Right atrium auricular region (tissue), 2 donors: ENCODE data around the gene UQCRHL. TPM values are rescaled to one million over a fixed set of nuclear protein-coding genes. Genes with fewer than 3 reads are reported as not detected.
A peak's percentile ranks its signal among the peaks of the same experiment; 100 is the strongest.
"Not testable (repeated sequence)": the region's sequence is repeated elsewhere in the genome, so short reads cannot be mapped to it uniquely, and the experiment has no call there.

ENCODE experiments used
- DNase-seq: peaks from one replicate; pipeline ENCODE4 v3.0.0-alpha.2; 2019; ENCODE audit warnings: low spot score
- H3K27ac ChIP-seq, 2 donors: fragments of 200-600 bp; sonication (generic); 1 replicate in 1 of 2; 2 replicates in 1 of 2; pipeline ENCODE4 v1.5.1; 2016 to 2019
- H3K27me3 ChIP-seq, 2 donors: fragments of 200-600 bp; sonication (generic); one replicate each; pipeline versions ENCODE4 v1.5.1 to v1.6.0; 2017 to 2019
- H3K36me3 ChIP-seq: fragments of 200-600 bp; sonication (generic); one replicate; pipeline ENCODE4 v1.5.1; 2016
- H3K4me1 ChIP-seq, 2 donors: fragments of 200-600 bp; sonication (generic); one replicate each; pipeline versions ENCODE4 v1.5.1 to v1.6.0; 2017 to 2019
- H3K4me3 ChIP-seq, 2 donors: fragments of 200-600 bp; sonication (generic); 1 replicate in 1 of 2; 2 replicates in 1 of 2; pipeline ENCODE4 v1.5.1; 2017 to 2019; ENCODE audit warnings: mild to moderate bottlenecking in 1 of 2, moderate library complexity in 1 of 2
- H3K9me3 ChIP-seq, 2 donors: fragments of 200-600 bp; sonication (generic); one replicate each; pipeline ENCODE4 v1.5.1; 2019
- CTCF ChIP-seq, 2 donors: fragments of 200-600 bp; sonication (generic); IDR thresholded peaks; one replicate each; pipeline ENCODE4 v1.5.1; 2019; ENCODE audit warnings: antibody characterized with exemption in 2 of 2
- total RNA-seq, 2 donors: library from RNA; depleted of rRNA; stranded (reverse); fragments of >200 nt; gene quantifications; one replicate each; pipeline ENCODE4 v1.1.0, GENCODE V29; 2016

Gene UQCRHL
- total RNA-seq, 2 donors from 2014 or later = 1.6 to 5.5 TPM

DNA sequence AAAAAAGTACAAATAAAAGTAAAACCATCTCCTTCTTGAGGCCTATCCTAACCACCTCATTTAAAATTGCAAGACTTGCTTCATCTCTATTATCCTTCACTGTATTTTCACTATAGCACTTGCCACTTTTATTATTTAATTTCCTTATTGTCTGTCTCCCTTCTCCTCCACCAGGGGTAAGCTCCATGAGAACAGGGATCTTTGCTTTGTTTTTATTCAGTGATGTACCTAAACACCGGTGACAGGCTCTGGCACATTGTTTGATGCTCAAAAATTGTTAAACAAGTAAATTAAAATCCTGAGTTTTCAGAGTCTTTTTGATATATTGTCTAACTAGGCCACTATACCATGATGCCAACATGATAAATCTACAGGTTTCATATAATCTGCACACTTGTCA lies 22.8 kb upstream of the UQCRHL start:
- no peak overlapping the region for H3K27ac ChIP-seq
- H3K4me1 ChIP-seq = peaks cover 0 to 11% of the 10 kb centered on the region in 2 donors
- no peaks in the 10 kb centered on the region for H3K9me3 ChIP-seq
- H3K27me3 ChIP-seq = no peaks in the 10 kb centered on the region
- H3K36me3 ChIP-seq = no peaks in the 10 kb centered on the region
- TF ChIP-seq CTCF (IDR thresholded peaks at IDR 0.05) = no peak
- no peak overlapping the region for H3K4me3 ChIP-seq
- DNase-seq = no peak

DNA sequence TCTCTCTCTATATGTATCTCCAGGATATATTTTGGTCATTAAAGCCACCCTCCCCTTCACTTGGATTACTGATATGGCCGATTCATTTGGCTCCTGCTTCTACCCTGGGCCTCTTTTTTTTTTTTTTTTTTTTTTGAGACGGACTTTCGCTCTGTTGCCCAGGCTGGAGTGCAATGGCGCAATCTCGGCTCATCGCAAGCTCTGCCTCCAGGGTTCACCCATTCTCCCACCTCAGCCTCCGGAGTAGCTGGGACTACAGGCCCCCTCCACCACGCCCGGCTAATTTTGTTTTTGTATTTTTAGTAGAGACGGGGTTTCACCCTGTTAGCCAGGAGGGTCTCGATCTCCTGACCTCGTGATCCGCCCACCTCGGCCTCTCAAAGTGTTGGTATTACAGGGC lies 21.5 kb upstream of the UQCRHL start:
- H3K27ac ChIP-seq, H3K4me3 ChIP-seq, DNase-seq, H3K9me3 ChIP-seq, H3K27me3 ChIP-seq, H3K36me3 ChIP-seq: not testable (repeated sequence)
- H3K4me1 ChIP-seq = peaks cover 0 to 11% of the 10 kb centered on the region in 2 donors

DNA sequence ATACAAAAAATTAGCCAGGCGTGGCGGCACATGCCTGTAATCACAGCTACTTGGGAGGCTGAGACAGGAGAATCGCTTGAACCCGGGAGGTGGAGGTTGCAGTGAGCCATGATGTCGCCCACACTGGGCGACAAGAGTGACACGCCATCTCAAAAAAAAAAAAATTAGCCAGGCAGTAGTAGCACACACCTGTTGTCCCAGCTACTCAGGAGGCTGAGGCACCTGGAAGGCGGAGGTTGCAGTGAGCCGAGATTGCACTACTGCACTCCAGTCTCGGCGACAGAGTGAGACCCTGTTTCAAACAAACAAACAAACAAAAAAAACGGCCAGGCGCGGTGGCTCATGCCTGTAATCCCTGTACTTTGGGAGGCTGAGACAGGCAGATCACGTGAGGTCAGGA lies 20.1 kb upstream of the UQCRHL start:
- not testable (repeated sequence) for DNase-seq, H3K36me3 ChIP-seq, H3K4me1 ChIP-seq, H3K4me3 ChIP-seq, H3K27ac ChIP-seq, H3K27me3 ChIP-seq, H3K9me3 ChIP-seq

- H3K36me3 ChIP-seq = no peaks in the 10 kb centered on the region
- H3K4me1 ChIP-seq = no peaks in the 10 kb centered on the region
- H3K4me3 ChIP-seq = no peak overlapping the region
- H3K27ac ChIP-seq = no peak overlapping the region
- H3K9me3 ChIP-seq = no peaks in the 10 kb centered on the region
- TF ChIP-seq CTCF (IDR thresholded peaks at IDR 0.05) = no peak
- no peak for DNase-seq
- no peaks in the 10 kb centered on the region for H3K27me3 ChIP-seq
Observed at GRCh38 chr1:15826810-15827507, 19.5 kb upstream of the UQCRHL start.

DNA sequence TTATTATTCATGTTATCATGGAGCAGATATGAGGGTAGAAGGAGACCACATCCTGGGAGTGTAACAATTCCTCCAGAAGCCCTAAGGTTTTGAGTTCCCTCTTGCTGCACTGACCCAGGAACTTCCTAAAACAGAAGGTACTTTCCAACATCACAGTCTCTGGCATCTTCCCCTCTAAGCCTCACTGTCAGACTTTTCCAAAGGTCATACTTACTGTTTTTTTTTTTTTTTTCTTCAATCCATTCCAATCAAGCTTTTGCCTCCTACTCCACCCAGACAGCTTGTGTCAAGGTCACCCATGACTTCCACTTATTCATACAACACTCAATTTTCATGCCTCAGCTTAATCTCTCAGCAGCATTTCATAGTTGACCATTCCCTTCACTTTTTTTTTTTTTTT lies 18.4 kb upstream of the UQCRHL start:
- H3K36me3 ChIP-seq = no peaks in the 10 kb centered on the region
- H3K9me3 ChIP-seq = no peaks in the 10 kb centered on the region
- H3K4me1 ChIP-seq = no peaks in the 10 kb centered on the region
- no peak for TF ChIP-seq CTCF (IDR thresholded peaks at IDR 0.05)
- H3K4me3 ChIP-seq = no peak overlapping the region
- no peak for DNase-seq
- no peaks in the 10 kb centered on the region for H3K27me3 ChIP-seq
- H3K27ac ChIP-seq = peak overlapping the region in 1 of 2 donors; percentile 10

DNA sequence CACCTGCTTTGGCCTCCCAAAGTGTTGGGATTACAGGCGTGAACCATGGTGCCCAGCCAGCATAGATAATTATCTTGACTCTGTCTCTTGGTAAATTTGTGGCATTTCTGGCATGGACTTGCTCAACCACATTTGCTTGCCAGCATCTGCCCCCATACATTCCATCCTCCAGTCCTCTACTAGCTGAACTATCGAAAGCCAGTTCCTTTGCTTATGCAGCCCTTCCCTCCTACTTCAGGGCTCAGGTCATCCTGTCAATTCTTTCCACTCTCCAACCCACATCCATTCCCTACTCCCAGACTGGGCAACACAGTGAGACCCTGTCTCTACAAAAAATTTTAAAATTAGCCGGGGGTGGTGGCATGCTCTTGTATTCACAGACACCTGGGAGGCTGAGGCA lies 13.0 kb upstream of the UQCRHL start:
- no peaks in the 10 kb centered on the region for H3K9me3 ChIP-seq
- peaks cover 0 to 8% of the 10 kb centered on the region in 2 donors for H3K4me1 ChIP-seq
- no peaks in the 10 kb centered on the region for H3K27me3 ChIP-seq
- no peak overlapping the region for H3K4me3 ChIP-seq
- H3K36me3 ChIP-seq = no peaks in the 10 kb centered on the region
- TF ChIP-seq CTCF (IDR thresholded peaks at IDR 0.05) = no peak
- no peak for DNase-seq
- H3K27ac ChIP-seq = no peak overlapping the region

GRCh38 chr1:15816674-15817073 lies 9.2 kb upstream of the UQCRHL start:
- Histone ChIP-seq H3K27ac (no peak overlapping the region), H3K27me3 (no peaks in the 10 kb centered on the region), H3K36me3 (no peaks in the 10 kb centered on the region), H3K9me3 (no peaks in the 10 kb centered on the region), H3K4me1 (peaks cover 0 to 12% of the 10 kb centered on the region in 2 donors), H3K4me3 (no peak overlapping the region)
- no peak for DNase-seq
- TF ChIP-seq CTCF (IDR thresholded peaks at IDR 0.05) = no peak
